HL-60/S4 treated with retinoic acid at 250 ng/mL for 4 days and 3 days (cell line): ENCODE measurements around the gene ITPKB.

Experiments
- in situ Hi-C: fragments of 300-500 bp; cut with MboI; formaldehyde crosslinking; loops from 2 replicates; pipeline ENCODE4 v1.7.0; 2022; ENCODE audit warnings: low sequenced_read_pairs

ITPKB gene

DNA sequence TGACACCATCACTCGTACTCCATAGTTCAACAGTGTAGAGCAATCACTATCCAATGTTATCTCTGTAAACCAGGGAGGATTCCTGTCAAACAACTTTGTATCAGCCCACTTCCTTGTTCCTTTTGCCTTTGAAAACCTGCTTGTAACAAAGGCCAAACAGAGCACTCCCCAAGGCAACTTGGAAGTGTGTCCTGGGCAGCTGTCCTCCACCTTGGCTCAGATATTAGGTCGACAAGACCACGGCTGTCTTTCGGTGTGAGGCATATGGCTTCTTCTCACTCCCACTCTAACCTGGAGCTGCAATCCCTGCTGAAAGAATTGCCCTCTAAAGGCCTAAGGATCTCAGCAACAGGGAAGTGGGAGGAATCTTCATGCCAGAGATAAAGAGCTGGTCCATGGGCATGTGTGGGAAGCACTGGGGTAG lies 66.7 kb downstream of the ITPKB start:
- in situ Hi-C loops = no loop called here

- in situ Hi-C loops = no loop called here
These were observed 67.8 kb downstream of the ITPKB start for GRCh38 chr1:226671277-226671676.

DNA sequence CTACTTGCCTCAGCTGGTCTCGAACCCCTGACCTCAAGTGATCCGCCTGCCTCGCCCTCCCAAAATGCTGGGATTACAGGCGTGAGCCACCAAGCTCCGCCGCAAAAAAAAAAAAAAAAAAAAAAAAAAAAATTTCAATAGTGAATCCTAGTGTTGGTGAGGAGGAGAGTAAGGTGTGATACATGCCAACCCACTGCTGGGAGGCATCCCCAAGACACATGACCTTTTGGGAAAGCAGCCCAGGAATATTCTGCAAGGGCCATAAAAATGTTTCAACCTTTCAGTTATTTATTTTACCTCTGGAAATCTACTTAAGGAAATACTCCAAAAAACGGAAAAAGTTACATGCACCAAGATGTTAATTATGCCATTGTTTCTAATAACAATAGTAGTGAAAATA lies 69.0 kb downstream of the ITPKB start:
- in situ Hi-C loops = no loop called here

DNA sequence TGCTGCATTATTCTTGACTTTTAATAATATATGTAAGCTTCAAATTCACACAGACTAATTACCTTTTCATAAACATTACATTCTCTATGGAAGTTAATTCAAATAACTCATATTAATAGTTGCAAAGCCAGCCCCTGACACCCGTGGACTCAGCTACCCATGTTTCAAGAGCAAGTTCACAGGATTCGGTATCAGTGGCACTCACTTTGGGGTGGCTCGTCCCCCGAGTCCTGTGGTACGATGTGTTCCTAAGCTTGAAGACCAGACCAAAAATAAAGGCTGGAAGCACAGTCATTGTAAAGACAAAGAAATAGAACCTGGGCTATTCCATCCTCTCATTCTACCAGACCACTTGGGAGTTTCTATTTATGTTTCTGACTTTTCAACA lies 70.9 kb downstream of the ITPKB start:
- in situ Hi-C loops = no loop called here

GRCh38 chr1:226666692-226667091 lies 72.4 kb downstream of the ITPKB start:
- in situ Hi-C loops = no loop called here

DNA sequence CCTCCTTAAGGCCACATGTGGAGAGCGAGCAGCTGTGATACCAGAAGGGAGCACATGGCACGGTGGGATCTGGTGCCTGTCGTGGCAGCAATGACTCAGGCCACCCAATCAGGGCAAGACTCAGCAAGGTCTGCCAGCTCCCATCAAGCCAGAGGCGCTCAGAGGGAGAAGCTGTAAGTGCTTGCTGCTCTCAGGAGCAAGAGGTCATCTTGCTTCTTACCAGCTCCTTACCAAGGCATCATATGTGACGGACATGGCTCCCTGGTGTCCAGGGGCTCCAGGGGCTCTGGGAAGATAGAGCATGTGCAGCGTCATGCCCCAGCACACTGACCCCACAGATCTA lies 72.9 kb downstream of the ITPKB start:
- in situ Hi-C loops = no loop called here

DNA sequence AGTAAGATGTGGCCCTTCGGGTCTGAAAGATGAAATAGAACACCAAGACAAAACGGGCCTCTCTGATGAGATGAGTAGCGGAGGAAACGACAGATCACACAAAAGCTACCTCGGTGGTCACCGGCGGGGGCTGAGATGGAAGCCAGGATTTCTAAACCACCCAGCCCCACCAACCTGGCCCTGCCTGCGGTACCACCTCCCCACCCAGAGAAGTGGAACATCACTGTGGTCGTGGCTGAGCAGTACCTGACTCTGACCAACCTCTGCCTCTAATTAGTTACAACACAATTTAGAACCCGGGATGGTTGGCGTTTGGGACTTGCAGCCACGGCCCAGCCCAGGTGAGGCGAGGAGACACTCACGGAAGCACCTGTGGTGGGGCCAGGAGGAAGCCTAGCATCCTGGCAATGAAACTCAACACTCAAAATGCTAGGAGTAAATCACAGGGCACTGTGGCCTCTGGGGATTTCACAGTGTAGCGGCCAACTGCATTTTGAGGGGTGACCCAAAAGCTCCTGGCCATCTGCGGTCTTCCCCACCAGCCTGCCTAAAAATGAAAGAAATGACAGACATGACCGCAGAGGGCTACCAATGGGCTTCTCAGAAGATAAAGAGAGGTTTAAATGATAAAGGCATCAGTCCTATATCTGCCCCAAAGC lies 73.4 kb downstream of the ITPKB start:
- in situ Hi-C loops = no loop called here

DNA sequence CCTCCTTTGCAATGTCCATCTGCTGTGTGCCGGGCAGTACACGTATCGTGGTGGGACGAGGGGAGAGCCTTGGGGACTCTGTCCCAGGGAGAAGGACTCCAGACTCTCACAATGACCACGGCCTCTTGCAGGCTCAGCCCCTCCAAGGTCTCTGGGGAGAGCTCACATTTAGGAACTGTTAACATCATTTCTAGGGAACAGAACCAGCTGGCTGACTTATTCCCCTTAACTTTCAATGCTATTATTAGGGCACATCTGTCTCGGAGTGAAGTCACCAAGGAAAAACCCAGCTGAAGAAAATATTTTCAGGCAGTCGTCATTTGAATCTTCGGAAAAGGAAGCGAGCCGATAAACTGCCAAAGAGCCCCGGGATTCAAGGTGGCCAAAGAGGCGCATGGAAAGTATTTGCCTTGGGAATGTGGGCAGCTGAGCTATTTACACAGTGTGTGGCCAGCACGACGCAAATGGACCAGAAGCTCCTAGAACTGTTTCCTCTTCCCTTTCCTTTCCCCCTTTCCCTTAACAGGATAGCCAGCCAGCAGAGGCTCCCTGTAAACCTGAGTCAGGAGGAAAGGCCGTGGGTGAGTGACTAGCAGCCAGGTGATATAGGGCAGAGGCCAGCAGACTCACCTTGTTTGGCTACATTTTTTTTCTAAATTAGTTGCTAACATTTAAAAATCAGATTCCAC lies 74.5 kb downstream of the ITPKB start:
- in situ Hi-C loops = no loop called here

- in situ Hi-C loops = no loop called here
These were observed 75.8 kb downstream of the ITPKB start for GRCh38 chr1:226663327-226663704.

GRCh38 chr1:226662642-226663326 lies 76.3 kb downstream of the ITPKB start:
- in situ Hi-C loops = no loop called here

- in situ Hi-C loops = no loop called here
These were observed 77.1 kb downstream of the ITPKB start for GRCh38 chr1:226661965-226662364.

DNA sequence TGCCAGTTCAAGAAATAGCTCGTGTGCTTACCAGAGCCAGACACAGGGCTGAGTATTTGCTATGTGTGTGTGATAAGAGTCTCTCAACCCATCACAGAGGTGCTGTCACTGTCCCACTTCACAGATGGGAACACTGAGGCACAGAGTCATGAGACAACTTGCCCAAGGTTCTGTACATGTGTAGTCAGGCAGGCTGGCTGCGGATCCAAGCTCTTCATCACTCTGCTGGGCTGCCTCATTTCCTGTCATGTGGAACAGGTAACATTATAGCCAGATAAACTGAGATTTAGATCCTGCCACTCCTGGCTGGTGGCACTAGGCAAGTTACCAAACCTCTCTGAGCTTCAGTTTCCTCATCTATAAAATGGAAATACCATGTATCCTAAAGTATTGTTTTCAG lies 77.8 kb downstream of the ITPKB start:
- in situ Hi-C loops = no loop called here

DNA sequence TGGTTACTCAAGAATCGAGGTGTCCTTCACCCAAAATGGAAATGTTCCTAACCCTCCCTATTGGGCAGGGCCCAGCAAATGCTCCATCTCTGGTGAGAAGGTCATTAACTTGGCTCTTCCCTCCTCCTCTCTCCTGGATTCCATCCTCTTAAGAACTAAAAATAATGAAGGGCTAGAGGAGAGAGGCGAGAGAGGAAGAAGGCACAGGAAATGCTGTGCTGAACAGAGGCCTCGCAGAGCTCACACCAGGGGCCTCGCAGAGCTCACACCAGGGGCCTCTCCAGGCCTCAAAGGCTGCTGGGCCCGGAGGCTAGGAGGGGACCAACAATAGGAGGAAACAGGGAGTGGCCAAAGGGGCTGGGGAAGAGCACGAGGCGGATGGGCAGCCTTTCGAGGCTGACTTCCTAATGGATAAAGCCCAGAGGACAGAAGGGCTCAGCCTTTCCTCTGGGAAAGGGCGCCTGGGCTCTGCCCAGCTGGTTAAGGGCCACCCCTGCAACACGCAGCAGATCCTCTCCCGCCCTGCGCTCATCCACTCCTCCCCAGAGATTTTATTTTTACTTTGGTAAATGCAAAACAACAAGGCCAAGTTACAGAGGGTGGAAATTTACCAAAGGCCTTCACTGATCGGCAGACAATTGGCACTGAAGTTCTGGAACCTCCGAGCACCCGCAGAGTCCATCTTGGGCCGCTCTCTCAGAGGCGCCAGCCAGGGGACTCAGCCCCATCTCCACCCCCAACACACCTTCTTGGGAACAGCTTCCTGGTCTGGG lies 78.5 kb downstream of the ITPKB start:
- in situ Hi-C loops = no loop called here

- in situ Hi-C loops = no loop called here
These were observed 79.4 kb downstream of the ITPKB start for GRCh38 chr1:226659641-226660040.

GRCh38 chr1:226659136-226659535 lies 79.9 kb downstream of the ITPKB start:
- in situ Hi-C loops = no loop called here

DNA sequence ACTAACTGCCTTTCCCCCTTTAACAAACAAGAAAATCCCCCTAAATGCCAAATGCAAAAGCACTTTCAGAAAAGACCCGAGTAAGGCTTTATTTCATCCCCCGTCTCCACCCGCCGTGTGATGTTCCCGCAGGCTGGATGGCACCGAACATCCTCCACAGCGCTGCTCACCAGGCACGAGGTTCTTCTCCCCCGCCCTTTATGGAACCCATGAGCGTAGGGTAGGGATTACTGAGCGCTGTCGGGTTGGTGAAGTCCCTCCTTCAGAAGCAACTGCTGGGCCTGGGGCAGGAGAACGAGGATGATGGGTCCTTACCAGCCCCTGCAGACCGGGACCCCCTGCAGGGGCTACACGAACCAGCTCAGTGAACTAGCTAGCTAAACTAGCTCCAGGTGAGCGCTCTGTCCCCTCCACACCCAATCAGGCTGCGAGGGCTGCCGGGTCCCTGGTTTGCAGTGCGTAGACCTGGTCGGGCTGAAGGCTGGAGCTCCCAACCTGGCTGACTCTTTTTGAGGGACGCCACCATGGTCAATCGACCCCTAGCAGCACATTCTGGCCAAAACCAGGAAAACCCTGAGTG lies 80.4 kb downstream of the ITPKB start:
- in situ Hi-C loops = no loop called here

DNA sequence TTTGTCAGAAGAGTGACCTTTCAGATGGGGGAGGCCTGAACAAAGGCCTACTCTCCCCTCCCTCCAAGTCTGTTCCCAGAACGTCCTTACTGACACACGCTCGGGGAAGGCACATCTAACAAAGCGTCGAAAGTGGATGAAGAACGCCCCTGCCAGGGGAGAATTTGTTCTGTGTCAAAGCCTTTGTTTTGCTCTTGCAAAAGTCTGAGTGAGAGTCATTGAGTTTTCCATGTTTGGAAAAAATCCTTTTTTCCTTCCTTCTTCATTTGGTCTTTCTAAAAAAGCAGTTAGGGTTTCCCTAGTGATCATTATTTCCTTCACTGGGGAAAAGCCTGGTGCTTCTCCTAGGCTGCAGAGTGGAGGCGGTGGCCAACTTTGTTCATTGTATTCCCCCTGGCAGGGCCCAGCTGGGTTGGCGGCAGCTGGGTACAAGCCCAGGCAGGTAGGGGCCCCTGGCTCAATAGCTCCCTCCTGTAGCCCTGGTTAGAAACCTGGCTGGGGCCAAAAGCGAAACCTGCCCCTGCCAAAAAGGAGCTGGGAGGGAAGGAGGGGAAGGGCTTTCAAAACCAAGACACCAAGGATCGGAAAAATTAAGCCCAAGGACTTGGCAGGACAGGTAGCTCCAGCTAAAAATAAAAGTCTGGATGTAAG lies 81.1 kb downstream of the ITPKB start:
- in situ Hi-C loops = no loop called here

DNA sequence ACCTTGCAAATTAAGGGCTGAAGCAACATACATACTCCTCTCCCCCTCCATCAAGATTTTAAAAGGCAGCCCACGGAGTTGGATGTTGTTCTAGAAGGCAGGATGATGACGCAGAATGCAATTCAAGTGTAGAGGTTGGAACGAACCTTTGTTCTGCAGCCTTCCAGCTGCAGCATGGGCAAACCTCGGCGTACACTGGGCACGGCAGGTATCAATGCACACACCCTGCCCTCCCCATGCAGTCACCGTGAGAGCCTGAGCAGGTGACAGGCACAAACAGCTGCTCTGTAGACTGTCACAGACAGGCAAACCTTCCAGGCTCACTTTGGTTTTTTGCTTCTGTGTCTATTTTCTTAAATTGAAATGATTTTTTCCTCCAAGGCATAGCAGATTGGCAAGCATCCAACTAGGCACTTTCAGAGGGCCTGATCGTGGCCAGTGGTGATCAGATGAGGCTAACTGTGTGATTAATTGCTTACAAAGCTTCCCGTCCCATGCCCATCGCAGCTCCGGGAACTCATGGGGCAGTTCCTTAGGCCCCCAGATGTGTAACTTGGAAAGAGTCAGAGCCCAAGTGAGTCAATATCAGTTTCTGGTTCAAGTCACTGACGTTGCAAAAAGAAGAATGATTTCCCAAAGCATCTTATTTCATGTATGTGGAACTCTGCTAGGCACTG lies 82.3 kb downstream of the ITPKB start:
- in situ Hi-C loops = no loop called here

DNA sequence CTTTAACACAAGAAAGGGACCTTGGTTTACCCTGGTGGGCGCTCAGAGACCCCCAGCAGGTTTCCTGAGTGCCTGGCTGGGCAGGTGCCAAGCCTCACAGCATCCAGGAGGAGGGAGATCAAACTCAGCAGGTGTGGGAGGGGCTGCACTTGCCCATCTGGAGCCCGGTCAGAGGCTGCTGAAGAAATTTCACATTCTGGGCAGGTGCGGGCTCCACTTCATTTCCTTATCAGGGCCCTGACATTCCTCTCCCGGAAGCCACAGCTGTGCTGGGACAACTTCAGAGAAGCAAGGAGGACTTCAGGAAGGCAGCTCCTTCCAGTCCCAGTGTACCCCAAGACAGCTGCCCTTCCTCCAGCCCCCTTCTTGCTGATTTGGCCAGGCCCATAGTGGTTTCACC lies 82.9 kb downstream of the ITPKB start:
- in situ Hi-C loops = no loop called here
